GM18511 (cell line): ENCODE measurements around the gene ACD.
"Not testable (repeated sequence)": the region's sequence is repeated elsewhere in the genome, so short reads cannot be mapped to it uniquely, and the experiment has no call there.

Source experiments
- ATAC-seq: cut with Tn5 transposase; IDR thresholded peaks from one replicate; pipeline ENCODE4 v1.9.1; 2021; ENCODE audit warnings: mild to moderate bottlenecking, moderate library complexity; ENCODE audit not compliant: unreplicated experiment

Gene ACD

DNA sequence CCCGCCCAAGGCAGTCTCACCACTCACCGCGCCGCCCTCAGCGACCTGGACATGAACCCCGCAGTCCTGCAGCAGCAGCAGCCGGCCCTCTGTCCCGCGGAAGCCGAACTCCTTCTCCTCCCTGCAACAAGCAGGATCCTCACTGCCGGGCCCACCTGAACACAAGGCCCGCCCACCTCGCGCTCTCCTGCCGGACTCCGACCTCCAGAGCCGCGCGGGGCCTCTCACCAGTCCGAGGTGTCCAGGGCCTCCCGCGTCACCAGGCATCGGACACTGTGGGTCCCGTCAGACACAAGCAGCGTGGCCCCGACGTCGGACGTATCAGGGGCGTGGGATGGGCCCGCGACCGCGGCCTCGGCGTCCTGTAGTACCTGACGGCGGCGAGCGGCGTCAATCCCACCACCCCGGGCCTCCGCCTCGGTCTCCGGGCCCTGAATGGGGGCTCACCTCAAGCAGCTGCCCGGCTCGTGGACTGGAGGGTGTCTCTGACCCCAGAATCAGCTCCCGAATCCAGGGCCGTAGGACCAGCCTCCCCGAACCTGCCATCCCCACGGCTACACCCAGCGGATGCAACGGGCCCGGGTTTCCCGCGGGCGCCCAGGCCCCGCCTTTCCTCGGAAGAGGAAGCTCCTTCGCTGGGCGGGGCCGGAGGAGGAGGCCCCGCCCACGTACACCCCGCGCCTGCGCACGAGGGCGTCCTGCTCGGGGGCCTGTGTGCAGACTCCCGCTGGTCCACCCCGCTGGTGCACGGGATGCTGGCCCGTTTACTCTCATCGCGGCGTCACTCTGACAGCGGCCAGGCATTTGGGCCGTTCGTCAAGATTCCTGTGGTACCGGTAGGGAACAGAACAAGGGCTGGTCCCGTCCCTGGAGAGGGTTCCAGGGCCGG, at the start of gene ACD:
ACD (minus strand) TSS at position 586 of the 889 bp plus-strand sequence; CDS start at position 546, 40 bp downstream.
- peak; percentile 64 for ATAC-seq

DNA sequence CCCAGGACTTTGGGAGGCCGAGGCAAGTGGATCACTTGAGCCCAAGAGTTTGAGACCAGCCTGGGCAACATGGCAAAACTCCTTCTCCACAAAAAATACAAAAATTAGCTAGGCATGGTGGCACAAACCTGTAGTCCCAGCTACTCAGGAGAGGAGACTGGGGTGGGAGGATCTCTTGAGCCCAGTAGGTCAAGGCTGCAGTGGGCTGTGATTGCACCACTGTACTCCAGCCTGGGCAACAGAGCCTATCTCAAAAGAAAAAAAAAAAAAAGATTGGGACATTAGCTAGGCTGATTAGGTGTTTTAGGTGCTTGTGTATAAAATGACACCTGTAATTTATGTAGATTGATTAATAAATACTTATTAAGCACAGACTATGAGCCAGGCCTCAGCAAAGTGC, 49.0 kb upstream of the ACD start:
- no peak for ATAC-seq

DNA sequence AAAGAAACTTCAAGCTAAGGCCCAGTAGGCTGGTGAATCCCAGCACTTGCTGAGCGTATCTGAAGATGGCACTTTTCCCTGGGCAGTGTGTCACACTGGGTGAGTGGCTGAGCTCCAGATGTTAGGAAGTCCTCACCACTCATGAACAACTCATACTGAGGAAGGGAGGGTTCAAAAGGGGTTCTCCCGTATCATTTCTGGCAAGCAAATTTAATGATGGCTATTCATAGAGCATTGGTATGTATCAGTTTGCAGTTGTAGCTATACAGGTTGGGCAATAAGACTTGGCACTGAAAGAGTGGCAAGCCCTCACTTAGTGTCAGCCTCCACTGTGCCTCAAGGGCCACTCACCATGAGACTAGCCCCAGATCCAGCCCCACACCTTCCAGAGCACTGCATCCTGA, 48.3 kb upstream of the ACD start:
- ATAC-seq: no peak

- no peak for ATAC-seq
These were observed 47.7 kb upstream of the ACD start for GRCh38 chr16:67707790-67708189.

DNA sequence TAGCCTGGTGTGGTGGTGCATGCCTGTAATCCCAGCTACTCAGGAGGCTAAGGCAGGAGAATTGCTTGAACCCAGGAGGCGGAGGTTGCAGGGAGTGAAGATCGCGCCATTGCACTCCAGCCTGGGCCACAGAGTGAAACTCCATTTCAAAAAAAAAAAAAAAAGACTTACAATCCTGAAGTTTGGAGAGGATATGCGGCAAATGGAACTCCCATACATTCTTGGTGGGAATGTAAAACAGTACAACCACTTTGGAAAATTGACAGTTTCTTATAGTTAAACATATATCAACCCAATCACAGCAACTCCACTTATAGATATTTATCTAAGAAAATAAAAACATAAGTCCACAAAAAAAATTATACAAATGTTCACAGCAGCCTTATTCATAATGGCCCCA, 47.1 kb upstream of the ACD start:
- no peak for ATAC-seq

GRCh38 chr16:67704110-67704509, 44.0 kb upstream of the ACD start:
- ATAC-seq: no peak

- no peak for ATAC-seq
These were observed 43.6 kb upstream of the ACD start for GRCh38 chr16:67703626-67704025.

- ATAC-seq: no peak
These were observed 42.1 kb upstream of the ACD start for GRCh38 chr16:67702130-67702529.

- ATAC-seq: no peak
These were observed 41.4 kb upstream of the ACD start for GRCh38 chr16:67701420-67701819.

- ATAC-seq: no peak
These were observed 39.2 kb upstream of the ACD start for GRCh38 chr16:67699265-67699664.

- no peak for ATAC-seq
These were observed 37.5 kb upstream of the ACD start for GRCh38 chr16:67697422-67698185.

- ATAC-seq: no peak
These were observed 34.6 kb upstream of the ACD start for GRCh38 chr16:67694611-67695010.

DNA sequence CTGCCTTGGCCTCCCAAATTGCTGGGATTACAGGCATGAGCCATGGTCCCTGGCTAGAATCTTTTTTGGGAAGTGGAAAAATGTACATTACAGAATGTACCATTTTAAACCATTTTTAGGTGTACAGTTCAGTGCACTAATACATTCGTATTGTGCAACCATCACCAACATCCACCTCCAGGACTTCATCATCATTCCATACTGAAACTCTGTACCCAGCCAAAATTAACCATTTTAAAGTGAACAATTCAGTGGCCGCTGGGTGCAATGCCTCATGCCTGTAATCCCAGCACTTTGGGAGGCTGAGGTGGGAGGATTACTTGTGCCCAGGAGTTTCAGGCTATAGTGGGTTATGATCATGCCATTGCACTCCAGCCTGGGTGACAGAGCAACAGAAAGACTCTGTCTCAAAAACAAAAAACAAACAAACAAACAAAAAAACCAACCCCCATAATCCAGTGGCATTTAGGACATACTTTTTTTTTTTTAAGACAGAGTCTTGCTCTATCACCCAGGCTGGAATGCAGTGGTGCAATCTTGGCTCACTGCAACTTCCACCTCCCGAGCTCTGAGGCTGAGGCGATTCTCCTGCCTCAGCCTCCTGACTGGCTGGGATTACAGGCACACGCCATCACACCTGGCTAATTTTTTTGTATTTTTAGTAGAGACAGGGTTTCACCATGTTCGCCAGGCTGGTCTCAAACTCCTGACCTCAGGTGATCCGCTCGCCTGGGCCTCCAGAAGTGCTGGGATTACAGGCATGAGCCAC, 33.6 kb upstream of the ACD start:
- ATAC-seq: not testable (repeated sequence)

- ATAC-seq: peak; percentile 55
These were observed 25.5 kb upstream of the ACD start for GRCh38 chr16:67685388-67686112.

- no peak for ATAC-seq
These were observed 23.7 kb upstream of the ACD start for GRCh38 chr16:67683767-67684166.

DNA sequence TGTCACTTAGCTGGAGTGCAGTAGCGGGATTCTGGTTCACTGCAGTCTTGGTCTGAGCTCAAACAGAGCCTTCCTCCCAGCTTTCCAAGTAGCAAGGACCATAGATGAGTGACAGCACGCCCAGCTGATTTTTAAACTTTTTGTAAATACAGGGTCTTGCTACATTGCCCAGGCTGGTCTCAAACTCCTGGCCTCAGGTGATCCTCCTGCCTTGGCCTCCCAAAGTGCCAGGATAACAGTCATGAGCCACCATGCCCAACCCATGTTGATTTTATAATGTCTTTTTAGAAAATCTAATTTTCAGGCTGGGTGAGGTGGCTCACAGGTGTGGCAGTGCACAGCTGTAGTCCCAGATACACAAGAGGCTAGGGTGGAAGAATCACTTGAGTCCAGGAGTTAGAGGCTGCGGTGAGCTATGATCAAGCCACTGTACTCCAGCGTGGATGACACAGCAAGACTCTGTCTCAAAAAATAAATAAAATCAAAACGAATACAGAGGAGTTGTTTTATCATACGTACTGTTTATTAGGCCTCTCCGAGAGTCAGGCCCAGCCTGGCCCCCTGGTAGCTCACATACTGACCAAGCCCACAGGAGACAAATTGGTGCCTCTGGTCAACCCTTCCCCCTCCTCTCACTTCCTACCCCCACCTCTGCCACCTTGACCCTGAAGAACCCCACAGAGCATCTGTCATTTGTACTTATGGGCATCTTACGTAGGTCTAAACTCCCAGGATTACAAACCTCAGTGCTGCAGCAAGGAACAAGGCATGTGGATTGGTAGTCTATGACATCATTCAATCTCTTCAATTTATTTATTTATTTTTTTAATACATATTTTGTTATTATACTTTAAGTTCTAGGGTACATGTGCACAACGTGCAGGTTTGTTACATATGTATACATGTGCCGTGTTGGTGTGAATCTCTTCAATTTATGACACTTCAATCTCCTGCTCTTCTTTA, 20.2 kb upstream of the ACD start:
- no peak for ATAC-seq

DNA sequence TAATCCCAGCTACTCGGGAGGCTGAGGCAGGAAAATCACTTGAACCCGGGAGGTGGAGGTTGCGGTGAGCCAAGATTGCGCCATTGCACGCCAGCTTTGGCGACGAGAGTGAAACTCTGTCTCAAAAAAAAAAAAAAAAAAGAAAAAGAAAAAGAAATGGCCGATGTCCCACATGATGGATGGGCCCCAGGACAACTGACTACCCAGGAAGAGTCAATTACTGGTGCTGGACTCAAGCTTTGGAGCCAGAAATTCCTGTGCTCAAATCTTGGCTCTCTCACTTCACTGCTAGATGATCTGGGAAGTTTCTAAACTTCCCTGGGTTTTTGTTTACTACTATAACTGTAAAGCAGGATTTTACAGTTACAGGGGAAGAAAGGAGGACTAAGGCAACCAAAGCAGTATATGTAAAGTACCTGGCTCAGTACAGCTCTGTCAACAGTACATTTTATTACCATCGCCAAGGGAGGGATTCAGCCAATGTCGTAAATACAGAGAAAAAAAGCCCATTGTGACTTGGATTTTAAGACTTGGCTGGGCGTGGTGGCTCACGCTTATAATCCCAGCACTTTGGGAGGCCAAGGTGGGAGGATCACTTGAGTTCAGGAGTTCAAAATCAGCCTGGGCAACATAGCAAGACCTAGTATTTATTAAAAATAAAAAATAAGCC, 18.4 kb upstream of the ACD start:
- ATAC-seq: no peak

GRCh38 chr16:67677712-67678111, 17.7 kb upstream of the ACD start:
- no peak for ATAC-seq

- no peak for ATAC-seq
These were observed 16.9 kb upstream of the ACD start for GRCh38 chr16:67676939-67677338.
